IPS-18c (cell line): ENCODE data around the gene ARIH1.

Source experiments
- H3K4me3 ChIP-seq: 2 replicates; pipeline ENCODE4 v1.7.0; 2013; ENCODE audit warnings: low read depth, mild to moderate bottlenecking, low read length, moderate library complexity; ENCODE audit not compliant: insufficient read depth
- H3K9me3 ChIP-seq: one replicate; pipeline ENCODE4 v1.6.1; 2013; ENCODE audit warnings: mild to moderate bottlenecking, low read length, moderate library complexity; ENCODE audit not compliant: control insufficient read depth, insufficient read depth

Gene ARIH1

GRCh38 chr15:72481015-72481659, 7.0 kb downstream of the ARIH1 start:
- Histone ChIP-seq H3K9me3 (no peaks in the 10 kb centered on the region), H3K4me3 (no peak overlapping the region)

DNA sequence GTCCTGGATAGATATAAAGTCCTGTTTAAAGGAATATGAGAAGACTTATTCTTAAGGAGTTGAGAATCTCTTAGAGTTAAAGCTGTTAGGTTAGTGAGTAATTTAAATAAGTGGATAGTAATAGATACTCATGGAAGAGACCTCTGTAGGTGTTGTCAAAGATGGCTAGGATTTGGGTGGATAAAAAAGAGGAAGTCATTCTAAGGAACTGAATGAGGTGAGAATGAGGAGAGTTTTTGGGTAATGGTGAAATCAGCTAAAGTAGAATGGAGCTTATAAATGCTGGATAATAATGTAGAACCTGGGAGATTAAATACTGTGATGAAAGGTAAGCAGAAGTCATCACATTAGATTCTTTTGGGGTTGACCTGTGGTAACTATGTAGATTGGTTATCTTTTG, 8.1 kb downstream of the ARIH1 start:
- H3K9me3 ChIP-seq = no peaks in the 10 kb centered on the region
- H3K4me3 ChIP-seq = no peak overlapping the region

DNA sequence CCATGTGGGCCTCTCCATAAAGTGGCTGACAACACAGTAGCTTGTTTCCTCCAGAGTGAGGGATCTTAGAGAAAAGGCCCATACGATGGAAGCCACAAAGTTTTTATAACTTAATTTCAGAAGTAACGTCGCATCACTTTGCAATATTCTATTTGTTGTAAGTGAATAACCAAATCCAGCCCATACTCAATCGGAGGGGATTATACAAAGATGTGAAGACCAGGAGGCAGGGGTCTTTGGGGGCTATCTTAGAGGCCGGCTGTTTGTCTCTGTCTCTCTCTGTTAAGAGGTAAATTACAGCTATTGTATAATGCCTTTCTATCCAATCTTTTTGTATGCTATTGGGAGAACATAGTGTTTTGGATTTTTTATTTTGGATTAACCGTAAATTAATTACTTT, 9.1 kb downstream of the ARIH1 start:
- H3K4me3 ChIP-seq = no peak overlapping the region

DNA sequence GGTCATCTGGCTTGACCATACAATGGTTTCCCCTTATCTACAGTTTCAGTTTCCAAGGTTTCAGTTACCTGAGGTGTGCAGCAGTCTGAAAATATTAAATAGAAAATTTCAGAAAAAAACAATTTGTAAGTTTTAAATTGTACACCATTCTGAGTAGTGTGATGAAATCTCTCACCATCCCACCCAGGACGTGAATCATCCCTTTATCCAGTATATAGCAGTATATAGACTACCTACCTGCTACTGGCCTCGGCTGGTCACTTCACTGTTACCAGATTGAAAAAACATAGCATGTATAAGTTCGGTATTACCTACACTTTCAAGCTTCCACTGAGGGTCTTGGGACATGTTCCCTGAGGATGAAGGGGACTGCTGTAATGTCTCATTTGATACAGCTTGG, 12.0 kb downstream of the ARIH1 start:
- Histone ChIP-seq H3K4me3 (no peak overlapping the region), H3K9me3 (no peaks in the 10 kb centered on the region)

More for the DNA sequence above, 9.1 kb downstream of the ARIH1 start:
- H3K9me3 ChIP-seq = no peaks in the 10 kb centered on the region

- H3K9me3 ChIP-seq = no peaks in the 10 kb centered on the region
- no peak overlapping the region for H3K4me3 ChIP-seq
These were observed 13.1 kb downstream of the ARIH1 start for GRCh38 chr15:72487070-72487797.

GRCh38 chr15:72488558-72488957, 14.4 kb downstream of the ARIH1 start:
- no peaks in the 10 kb centered on the region for H3K9me3 ChIP-seq
- H3K4me3 ChIP-seq = no peak overlapping the region

DNA sequence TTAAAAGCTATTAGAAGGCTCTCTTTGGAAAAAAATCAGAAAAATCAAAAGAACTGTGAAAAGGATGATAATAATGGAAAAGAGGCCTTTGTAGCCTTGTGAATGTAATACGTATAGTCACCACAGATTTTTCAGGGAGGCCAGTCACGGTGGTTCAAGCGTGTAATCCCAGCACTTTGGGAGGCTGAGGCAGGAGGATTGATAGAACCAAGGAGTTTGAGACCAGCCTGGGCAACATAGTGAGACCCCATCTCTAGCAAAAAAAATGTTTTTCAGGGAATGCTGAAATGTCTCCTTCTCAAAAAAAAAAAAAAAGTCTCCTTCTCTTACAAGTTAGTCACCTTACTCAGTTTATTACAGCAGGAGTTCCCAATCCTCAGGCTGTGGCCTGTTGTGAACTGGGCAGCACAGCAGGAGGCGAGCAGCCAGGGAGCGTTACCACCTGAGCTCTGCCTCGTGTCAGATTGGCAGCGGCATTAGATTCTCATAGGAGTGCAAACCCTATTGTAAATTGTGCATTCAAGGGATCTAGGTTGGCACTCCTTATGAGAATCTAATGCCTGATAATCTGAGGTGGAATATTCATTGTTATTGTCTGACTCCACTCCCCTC, 15.9 kb downstream of the ARIH1 start:
- Histone ChIP-seq H3K9me3 (no peaks in the 10 kb centered on the region), H3K4me3 (no peak overlapping the region)

- Histone ChIP-seq H3K9me3 (no peaks in the 10 kb centered on the region), H3K4me3 (no peak overlapping the region)
These were observed 17.6 kb downstream of the ARIH1 start for GRCh38 chr15:72491768-72492167.

DNA sequence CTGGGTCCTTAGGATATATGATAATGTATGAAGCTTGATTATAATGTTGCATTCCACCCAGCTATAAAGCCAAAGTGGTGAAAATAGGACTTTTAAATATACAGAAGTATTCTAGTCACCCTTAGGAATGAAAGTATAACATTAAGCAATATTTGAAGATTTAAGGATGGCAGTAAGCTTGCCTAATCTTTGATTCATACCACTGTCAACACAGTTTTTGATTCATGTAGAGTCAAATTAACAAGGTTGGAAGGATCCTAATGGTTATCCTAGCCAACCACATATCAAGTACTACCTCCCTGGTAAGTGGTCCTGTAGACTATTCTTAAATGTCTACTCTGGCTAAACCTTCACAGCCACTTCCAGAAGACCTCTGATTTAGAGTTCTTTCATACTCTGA, 18.6 kb downstream of the ARIH1 start:
- no peaks in the 10 kb centered on the region for H3K9me3 ChIP-seq
- H3K4me3 ChIP-seq = no peak overlapping the region

DNA sequence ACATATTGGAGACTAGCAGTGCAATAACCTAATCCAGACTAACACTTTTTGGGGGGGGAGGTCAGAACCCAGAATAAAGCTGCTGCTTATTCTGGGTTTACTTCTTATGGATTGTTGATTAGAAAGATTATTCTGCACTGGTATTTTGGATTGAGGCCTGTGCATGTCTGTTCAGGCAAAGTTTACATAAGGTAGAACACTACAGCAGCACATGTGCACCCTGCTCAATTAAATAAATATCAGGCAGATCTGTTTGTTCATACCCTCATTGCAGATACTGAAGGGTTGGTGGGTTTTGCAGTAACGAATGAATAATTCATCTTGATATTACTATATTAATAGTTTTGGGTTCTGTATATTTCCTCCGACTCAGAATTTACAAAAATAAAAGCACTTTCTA, 19.1 kb downstream of the ARIH1 start:
- Histone ChIP-seq H3K9me3 (no peaks in the 10 kb centered on the region), H3K4me3 (no peak overlapping the region)

GRCh38 chr15:72495007-72495406, 20.9 kb downstream of the ARIH1 start:
- H3K9me3 ChIP-seq = no peaks in the 10 kb centered on the region
- H3K4me3 ChIP-seq = no peak overlapping the region

DNA sequence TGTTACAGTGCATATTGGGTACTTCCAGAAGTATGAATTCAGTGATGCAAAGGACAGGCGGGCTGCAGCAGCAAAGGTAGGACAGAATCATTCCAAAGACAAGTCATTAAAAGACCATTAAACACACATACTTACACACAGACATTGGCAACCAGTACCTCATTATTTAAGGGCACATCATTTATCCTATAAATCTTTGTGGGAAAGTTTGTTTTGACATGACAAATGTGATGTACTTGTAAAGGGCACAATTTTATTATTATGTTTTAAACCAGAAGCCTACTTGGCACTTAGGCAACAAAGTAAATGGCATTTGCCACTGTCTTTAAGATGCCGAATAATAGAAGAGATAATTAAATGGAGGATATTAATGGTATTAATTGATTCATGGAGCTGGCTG, 22.7 kb downstream of the ARIH1 start:
- H3K9me3 ChIP-seq = no peaks in the 10 kb centered on the region
- no peak overlapping the region for H3K4me3 ChIP-seq

DNA sequence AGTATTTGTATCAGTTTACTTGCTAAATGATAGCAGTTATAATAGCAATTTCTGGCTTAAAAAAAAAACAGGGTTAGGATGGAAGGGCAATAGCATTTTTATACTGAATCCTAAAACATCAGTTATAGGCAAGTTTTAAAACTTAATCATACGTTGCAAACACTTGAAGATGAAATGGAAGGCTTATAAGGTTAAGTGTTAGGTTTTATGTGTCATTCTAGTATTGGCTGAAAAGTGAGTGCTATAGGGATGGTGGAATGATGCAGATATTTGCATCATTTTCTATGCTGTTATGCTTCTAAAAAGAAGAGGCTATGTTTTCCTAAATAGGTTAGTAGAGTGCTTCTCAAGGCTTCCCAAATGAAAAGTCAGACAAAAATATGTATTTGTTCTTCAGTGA, 23.3 kb downstream of the ARIH1 start:
- no peak overlapping the region for H3K4me3 ChIP-seq
- H3K9me3 ChIP-seq = no peaks in the 10 kb centered on the region

DNA sequence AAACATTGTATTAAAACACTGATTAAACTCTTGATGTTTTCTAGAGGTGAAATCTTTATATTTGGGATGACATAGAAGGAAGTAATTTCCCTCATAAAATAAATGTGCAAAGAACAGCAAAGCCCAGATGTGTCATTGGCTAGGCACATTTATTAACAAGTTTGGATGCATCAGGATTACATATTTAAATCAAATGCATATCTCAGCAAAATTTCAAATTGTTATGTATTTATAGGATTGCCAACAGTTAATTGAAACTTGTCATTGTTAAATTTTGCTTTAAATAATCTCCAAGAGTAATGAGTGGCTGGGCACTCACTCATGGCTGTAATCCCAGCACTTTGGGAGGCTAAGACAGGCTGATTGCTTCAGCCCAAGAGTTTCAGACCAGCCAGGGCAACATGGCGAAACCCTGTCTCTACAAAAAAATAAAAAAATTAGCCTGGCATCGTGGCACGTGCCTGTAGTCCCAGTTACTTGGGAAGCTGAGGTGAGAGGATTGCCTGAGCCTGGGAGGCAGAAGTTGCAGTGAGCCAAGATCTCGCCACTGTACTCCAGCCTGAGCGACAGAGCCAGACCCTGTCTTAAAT, 28.2 kb downstream of the ARIH1 start:
- Histone ChIP-seq H3K4me3 (no peak overlapping the region), H3K9me3 (no peaks in the 10 kb centered on the region)

GRCh38 chr15:72503147-72503546, 29.0 kb downstream of the ARIH1 start:
- no peaks in the 10 kb centered on the region for H3K9me3 ChIP-seq
- H3K4me3 ChIP-seq = no peak overlapping the region

DNA sequence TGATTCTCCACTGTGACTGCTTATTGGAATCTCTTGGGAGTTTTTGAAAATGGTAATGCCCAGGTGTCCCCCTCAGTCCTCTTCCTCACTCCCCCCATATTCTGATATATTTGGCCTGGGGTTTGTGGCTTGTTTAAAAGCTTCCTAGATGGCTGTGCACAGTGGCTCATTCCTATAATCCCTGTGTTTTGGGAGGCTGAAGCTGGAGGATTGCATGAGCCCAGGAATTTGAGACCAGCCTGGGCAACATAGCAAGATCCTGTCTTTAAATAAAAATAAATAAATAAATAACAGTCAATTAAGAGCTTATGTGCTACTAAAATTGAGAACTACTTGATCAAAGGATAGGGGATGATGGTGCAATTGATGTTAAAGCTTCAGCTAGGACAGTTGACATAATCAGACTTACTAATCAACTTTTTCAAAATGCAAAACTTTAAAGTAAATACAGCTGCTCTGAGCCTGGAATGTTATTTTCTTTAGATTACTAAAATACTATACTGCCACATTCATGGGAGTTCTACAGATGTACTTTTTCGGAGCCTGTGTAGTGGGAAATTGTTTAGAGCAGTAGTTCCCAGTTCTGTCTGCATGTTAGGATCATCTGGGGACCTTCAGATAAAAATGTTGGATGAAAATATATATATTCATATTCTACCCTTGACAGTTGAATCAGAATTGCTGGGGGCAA, 33.4 kb downstream of the ARIH1 start:
- no peaks in the 10 kb centered on the region for H3K9me3 ChIP-seq
- H3K4me3 ChIP-seq = no peak overlapping the region

- no peaks in the 10 kb centered on the region for H3K9me3 ChIP-seq
- H3K4me3 ChIP-seq = no peak overlapping the region
These were observed 35.4 kb downstream of the ARIH1 start for GRCh38 chr15:72509484-72509883.

DNA sequence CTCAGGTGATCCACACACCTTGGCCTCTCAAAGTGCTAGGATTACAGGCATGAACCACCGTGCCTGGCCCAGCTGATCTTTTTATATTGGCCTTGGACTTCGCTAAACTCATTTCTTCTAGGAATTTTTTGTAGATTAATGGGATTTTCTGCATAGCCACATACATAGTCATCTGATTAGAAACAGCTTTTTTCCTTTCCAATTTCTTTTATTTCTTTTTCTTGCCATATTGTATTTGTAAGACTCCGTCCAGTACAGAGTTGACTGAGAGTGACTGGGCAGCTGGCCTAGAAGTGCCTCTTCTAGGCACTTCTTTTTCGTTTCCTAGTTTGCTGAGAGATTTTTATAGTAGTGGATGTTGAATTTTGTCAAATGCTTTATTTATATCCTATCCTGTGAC, 37.4 kb downstream of the ARIH1 start:
- H3K4me3 ChIP-seq = no peak overlapping the region
- no peaks in the 10 kb centered on the region for H3K9me3 ChIP-seq
